Astrocyte of the hippocampus (primary cell): ENCODE results near the gene GUCA2B.
A peak's percentile ranks its signal among the peaks of the same experiment; 100 is the strongest.

Source experiments
- DNase-seq: peaks from one replicate; pipeline ENCODE4 v3.0.0; 2011; ENCODE audit warnings: low read depth, low spot score

Gene GUCA2B

GRCh38 chr1:42152907-42153600, at the start of gene GUCA2B:
GUCA2B (plus strand) TSS chr1:42153410; CDS start chr1:42153451, 41 bp downstream.
- DNase-seq: no peak

- no peak for DNase-seq
Measured at GRCh38 chr1:42105025-42105424, 48.2 kb upstream of the GUCA2B start.

GRCh38 chr1:42108309-42108708, 44.9 kb upstream of the GUCA2B start:
- no peak for DNase-seq

- no peak for DNase-seq
Measured at GRCh38 chr1:42109600-42109999, 43.6 kb upstream of the GUCA2B start.

- DNase-seq: no peak
Measured at GRCh38 chr1:42114229-42114628, 39.0 kb upstream of the GUCA2B start.

- DNase-seq: no peak
Measured at GRCh38 chr1:42117214-42117613, 36.0 kb upstream of the GUCA2B start.

- DNase-seq: no peak
Measured at GRCh38 chr1:42118125-42118524, 35.1 kb upstream of the GUCA2B start.

- DNase-seq: no peak
Measured at GRCh38 chr1:42122408-42122807, 30.8 kb upstream of the GUCA2B start.

GRCh38 chr1:42125552-42125951, 27.7 kb upstream of the GUCA2B start:
- no peak for DNase-seq

- no peak for DNase-seq
Measured at GRCh38 chr1:42127767-42128166, 25.4 kb upstream of the GUCA2B start.

- DNase-seq: no peak
Measured at GRCh38 chr1:42128499-42128898, 24.7 kb upstream of the GUCA2B start.

GRCh38 chr1:42128964-42129363, 24.2 kb upstream of the GUCA2B start:
- no peak for DNase-seq

GRCh38 chr1:42130061-42130660, 23.0 kb upstream of the GUCA2B start:
- DNase-seq: no peak

GRCh38 chr1:42133390-42133789, 19.8 kb upstream of the GUCA2B start:
- no peak for DNase-seq

- DNase-seq: no peak
Measured at GRCh38 chr1:42133809-42134526, 19.2 kb upstream of the GUCA2B start.

GRCh38 chr1:42135426-42135825, 17.8 kb upstream of the GUCA2B start:
- DNase-seq: no peak

- DNase-seq: no peak
Measured at GRCh38 chr1:42136466-42136865, 16.7 kb upstream of the GUCA2B start.

- DNase-seq: peak; percentile 77
Measured at GRCh38 chr1:42137766-42138165, 15.4 kb upstream of the GUCA2B start.

GRCh38 chr1:42138586-42138985, 14.6 kb upstream of the GUCA2B start:
- no peak for DNase-seq

- no peak for DNase-seq
Measured at GRCh38 chr1:42139444-42139843, 13.8 kb upstream of the GUCA2B start.

GRCh38 chr1:42140191-42140590, 13.0 kb upstream of the GUCA2B start:
- DNase-seq: no peak

GRCh38 chr1:42141978-42142377, 11.2 kb upstream of the GUCA2B start:
- DNase-seq: no peak
